Retina (tissue), 1 donor: ENCODE measurements around the gene CSGALNACT2.
"Not testable (repeated sequence)": the region's sequence is repeated elsewhere in the genome, so short reads cannot be mapped to it uniquely, and the experiment has no call there.

Experiments
- DNase-seq: peaks from one replicate; pipeline ENCODE4 v3.0.0-alpha.2; 2016

Gene CSGALNACT2, protein sequence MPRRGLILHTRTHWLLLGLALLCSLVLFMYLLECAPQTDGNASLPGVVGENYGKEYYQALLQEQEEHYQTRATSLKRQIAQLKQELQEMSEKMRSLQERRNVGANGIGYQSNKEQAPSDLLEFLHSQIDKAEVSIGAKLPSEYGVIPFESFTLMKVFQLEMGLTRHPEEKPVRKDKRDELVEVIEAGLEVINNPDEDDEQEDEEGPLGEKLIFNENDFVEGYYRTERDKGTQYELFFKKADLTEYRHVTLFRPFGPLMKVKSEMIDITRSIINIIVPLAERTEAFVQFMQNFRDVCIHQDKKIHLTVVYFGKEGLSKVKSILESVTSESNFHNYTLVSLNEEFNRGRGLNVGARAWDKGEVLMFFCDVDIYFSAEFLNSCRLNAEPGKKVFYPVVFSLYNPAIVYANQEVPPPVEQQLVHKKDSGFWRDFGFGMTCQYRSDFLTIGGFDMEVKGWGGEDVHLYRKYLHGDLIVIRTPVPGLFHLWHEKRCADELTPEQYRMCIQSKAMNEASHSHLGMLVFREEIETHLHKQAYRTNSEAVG

DNA sequence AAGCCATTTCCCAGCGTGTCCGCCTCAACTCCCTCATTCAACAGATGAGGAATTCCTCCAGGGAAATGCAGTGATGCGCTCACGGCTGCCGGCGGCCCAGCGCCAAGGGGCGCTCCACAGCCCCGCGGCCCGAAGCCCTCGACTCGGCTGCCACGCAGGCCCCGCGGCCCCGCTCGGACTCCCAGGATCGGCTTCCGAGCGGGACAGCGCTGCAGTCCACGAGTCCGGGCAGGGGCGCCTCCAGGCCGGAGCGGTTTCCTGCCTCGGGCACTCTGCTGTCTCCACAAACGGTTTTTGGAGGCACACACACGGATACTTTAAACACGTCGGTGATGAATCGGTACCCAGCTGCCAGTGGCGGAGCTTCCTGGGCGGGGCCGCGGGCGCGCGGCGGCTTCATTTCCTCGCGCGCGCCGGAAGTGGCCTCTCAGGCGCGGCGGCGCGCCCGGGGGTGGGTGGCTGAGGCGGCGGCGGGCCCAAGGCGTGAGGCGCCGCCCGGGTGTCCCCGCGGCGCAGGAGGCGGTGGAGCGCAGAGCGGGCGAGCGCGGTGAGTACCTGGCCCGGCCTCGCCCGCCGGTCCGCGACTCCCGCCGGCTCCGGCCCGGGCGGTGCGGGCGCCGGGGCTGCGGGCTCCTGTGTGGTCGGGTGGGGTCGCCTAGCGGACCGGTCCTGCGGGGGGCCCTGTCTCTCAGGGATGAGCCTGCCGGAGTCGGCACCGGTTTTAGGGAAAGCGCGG lies at the start of gene CSGALNACT2:
Gene CSGALNACT2 (plus strand): TSS at position 425 of the 736 bp plus-strand sequence. CDS start 16,705 bp downstream, outside the sequence.
- peak; percentile 94 for DNase-seq

DNA sequence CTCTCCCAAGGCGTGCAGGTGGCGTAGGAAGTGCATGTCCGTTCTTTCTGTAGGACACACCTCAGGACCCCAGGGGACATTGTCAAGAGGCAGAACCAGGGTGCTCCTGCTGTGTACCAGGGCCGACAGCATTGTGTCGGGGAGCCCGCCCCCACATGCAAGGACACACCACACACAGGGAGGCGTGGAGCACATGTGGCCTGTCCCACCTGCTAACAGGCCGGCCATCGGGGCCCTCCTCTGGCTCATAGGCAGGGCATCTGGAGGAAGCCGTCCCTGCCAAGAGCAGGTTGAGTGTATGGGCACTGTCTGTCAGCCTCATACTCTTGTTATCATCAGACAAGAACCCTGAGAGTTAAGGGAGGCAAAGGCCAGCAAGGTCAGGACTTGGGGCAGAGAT lies 48.7 kb upstream of the CSGALNACT2 start:
- DNase-seq = no peak

DNA sequence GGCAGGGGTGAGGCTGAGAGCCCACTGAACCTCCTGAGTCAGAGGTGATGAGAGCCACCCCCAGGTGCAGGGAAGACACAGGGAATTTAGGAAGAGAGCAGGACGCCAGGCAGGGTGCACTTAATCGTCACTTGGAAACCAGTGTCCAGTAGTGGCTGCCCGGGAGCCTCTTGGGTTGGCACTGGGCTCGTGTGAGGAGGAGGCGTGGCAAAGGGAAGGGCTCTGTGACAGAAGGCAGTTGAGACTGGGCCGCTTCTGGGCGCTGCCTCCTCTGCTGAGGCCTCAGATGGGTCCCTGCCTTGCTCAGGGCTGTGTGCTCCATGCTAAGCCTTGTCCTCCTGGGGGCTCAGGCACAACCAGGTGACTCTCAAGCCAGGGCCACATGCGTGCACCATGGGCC lies 48.1 kb upstream of the CSGALNACT2 start:
- no peak for DNase-seq

DNA sequence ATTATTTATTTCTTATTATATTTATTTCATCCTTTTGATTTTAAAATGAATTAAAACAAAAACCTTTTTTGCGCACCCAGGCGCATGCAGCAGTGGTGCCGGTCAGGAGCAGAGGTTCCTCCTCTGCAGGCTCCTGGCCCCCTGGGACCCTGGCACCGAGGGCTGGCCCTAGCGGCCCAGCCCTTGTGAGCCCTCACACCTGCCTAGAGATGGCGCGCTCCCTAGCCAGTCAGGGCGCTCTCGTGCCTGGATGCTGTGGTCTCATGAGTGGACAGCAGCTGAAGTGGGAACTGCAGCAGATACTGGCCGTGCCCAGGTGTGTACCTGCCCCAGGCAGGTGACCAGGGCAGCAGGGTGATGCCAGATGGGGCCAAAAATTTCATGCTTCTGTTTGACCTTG lies 47.6 kb upstream of the CSGALNACT2 start:
- DNase-seq = no peak

DNA sequence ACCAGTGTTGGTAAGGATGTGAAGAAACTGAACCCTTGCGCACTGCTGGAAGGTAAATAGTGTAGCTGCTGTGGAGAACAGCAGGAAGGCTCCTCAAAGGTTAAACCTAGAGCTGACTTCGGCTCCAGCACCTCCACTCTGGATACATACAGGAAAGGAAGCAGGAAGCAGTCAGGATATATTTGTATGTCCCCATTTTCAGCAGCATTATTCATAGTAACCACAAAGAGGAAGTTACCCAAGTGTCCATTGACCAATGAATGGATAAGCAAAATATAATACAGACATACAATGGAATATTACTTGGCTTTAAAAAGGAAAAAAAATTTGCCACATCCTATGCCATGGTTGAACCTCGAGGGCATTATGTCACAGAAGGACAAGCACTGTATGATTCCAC lies 46.4 kb upstream of the CSGALNACT2 start:
- no peak for DNase-seq

DNA sequence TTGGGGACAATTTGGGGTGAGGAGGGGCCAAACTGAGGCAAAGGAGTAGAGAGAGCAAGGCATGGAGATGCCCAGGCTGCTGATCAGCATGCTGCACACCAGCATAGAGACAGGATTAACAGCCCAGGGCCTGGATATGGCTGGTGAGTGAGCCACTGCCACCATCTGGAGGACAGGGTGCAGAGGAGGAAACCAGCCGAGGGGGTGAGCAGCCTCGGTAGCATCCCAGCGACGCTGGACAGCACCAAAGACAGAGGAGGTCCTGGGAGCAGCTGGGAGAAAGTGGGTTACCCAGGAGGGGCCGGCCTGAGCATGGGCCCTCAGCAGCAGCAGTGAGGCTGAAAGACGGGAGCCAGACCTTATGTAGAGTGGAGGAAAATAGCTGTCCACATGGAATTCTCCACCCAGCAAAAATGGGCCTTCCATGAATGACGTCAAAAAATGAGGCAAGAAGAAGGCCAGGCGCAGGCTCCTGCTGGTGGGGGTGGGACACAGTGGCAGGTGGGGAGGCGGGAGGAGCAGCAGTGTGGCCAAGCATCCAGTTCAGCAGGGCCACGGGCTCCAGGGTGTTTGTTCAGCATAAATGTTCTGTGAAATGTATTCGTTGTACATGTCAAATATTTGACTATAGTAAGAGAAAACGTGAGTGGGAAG lies 44.7 kb upstream of the CSGALNACT2 start:
- peak; percentile 54 for DNase-seq

DNA sequence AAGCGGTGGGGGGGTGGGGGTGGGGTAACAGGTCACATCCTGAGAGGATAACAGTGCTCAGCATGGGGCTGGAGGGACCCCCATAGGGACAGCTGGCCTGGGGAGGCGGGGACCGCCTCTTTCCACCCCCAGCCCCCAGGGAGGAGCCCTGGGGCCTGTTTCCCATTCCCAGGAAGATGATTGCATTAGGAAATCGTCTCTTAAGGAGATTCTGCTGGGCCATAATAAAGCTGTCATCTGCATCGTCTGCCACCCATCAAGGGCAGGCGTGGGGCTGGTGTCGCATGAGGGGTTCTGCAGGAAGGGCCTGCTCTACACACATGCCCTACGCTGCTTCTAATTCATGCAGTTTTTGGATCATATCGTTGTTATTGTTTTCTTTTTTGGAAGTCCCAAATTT lies 44.2 kb upstream of the CSGALNACT2 start:
- DNase-seq = no peak

DNA sequence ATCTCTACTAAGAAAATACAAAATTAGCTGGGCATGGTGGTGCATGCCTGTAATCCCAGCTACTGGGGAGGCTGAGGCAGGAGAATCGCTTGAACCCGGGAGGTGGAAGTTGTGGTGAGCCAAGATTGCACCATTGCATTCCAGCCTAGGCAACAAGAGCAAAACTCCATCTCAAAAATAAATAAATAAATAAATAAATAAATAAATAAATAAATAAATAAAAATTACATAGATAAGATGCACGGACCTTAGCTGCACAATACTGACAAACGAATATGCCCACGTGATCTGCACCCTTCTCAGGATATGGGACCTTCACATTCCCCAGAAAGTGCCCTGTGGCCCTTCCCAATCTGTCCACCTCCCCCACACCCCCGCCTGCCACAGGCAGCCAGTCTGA lies 38.9 kb upstream of the CSGALNACT2 start:
- not testable (repeated sequence) for DNase-seq

DNA sequence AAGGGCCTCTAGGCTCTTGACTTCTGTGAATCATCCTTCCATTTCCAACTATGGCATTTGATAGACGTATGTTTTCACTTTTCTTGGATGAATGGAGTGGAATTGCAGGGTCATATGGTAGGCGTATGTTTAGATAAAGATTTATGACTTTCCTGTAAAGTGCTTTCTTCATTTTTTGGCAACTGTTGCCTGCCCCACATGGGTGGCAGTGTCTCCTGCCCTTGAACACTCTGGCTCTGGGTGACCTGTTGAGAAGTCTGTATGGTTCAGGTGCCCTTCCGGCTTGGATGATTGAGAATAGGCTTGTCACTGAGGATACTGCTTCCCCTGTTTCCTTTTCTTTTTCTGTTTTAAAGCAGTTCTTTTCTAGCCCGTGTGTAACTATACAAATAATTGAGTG lies 38.3 kb upstream of the CSGALNACT2 start:
- no peak for DNase-seq

DNA sequence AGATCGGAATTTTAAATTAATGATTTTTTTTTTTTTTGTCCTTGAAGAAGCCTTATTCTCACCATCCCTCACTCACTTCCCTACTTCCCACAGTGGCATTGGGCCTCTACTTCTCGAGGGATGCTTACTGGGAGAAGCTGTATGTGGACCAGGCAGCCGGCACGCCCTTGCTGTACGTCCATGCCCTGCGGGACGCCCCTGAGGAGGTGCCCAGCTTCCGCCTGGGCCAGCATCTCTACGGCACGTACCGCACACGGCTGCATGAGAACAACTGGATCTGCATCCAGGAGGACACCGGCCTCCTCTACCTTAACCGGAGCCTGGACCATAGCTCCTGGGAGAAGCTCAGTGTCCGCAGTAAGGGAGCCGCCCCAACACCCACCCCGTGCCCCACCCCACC lies 37.9 kb upstream of the CSGALNACT2 start:
- no peak for DNase-seq

DNA sequence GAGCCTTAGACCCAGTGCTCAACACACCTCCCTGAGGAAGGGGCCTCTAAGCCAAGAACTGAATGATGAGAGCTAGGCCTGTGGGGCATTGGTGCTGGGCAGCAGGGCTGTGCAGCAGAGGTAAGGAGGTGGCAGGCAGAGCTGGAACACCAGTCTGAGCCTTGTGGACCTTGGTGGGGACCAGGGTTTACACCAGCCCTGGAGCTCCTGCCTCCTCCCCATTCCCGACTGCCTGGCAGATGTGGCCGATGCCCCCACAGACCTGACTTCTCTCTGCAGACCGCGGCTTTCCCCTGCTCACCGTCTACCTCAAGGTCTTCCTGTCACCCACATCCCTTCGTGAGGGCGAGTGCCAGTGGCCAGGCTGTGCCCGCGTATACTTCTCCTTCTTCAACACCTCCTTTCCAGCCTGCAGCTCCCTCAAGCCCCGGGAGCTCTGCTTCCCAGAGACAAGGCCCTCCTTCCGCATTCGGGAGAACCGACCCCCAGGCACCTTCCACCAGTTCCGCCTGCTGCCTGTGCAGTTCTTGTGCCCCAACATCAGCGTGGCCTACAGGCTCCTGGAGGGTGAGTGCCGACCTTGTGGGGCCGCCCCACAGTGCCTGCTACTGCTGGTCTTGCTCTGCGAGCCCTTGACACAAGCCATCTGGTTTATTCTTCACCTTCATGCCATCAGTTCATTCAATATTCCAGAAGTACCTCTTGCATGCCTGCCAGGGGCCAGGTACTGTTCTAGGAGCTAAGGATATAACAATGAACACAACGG lies 36.0 kb upstream of the CSGALNACT2 start:
- no peak for DNase-seq

DNA sequence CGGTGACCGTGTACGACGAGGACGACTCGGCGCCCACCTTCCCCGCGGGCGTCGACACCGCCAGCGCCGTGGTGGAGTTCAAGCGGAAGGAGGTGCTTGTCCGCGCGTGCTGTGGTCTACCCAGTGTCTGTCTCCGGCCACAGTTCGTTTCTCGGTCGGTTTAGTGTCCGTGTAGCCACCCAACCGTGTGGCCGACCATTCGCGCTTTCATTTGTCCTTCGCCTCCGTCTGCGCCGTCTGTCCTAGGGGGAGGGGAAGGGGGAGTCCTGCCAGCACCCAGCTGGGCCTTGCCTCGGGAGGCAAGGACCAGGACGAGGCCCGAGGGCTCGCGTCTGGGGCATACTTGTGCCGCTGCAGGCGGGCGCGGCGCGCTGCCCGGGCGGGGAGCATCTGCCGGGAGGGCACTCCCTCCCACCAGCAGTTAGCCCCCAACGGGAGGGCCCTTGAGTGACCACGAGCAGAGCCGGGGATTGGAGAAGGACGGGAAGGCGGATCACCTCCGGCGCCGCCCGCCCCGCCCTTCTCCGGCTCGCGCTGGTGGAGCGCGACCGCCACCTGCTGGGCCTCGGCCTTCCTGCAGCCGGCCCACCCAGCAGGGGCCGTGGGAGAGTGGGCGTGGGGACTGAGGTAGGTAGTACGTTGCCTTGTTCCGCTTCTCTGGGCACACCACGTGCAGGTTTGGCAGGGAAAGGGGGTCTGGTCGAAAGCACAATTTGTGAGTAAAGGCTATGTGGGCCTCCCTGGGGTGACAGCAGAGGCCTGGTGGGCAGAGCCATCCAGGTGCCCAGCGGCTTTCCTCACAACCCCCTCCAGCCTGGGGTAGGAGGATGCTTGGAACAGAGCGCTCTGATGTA lies 32.9 kb upstream of the CSGALNACT2 start:
- peak; percentile 96 for DNase-seq

DNA sequence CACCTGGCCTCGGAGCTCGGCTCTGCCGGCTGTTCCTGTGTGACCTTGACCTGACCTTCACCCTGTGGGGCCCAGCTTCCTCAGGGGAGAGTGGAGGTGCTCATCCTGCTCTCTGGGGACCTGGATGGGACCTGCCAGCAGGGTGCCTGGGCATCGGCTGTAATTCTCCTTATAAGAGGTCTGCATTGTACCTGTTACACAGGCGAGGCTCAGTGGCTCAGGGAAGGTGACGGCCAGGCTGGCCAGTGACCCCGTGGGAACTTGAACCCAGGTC lies 32.4 kb upstream of the CSGALNACT2 start:
- no peak for DNase-seq

DNA sequence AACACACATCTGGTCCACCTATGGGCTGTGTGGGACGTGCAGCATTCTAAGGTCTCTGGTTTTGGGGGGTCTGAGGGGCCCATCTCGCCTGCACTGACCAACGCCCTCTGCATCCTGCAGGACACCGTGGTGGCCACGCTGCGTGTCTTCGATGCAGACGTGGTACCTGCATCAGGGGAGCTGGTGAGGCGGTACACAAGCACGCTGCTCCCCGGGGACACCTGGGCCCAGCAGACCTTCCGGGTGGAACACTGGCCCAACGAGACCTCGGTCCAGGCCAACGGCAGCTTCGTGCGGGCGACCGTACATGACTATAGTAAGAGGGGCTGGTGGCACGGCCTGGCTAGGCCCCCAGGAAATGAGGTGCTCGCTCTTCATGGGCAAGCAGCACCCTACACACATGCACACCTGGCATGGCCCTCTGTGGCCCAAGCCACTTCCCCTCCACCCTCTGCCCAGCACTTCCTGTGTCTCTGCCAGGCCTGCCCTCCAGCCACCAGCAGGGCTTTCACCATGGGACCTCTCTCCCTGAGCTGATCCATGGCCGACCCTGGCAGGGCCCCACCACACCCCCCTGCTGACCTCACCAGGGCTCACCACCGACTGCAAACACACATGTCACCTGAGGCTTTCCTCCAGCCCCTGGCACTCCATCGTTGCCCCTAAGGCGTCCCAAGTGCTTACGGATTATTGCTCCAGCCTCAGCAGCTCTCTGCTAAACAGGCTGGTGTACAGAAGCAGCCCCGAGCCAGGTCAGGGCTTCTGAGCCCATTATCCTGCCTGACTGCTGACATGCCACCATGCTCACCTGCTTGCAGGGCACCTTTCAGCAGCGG lies 31.8 kb upstream of the CSGALNACT2 start:
- DNase-seq = no peak

DNA sequence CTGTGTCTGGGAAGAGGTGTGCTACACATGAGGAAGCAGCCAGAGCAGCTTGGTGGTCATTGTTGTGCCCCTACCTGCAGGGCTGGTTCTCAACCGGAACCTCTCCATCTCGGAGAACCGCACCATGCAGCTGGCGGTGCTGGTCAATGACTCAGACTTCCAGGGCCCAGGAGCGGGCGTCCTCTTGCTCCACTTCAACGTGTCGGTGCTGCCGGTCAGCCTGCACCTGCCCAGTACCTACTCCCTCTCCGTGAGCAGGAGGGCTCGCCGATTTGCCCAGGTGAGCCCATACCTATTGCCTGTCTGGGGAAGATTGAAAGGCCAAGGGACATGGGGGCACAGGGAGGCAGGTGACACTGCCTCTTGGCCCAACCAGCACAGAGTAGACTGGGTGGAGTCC lies 29.3 kb upstream of the CSGALNACT2 start:
- no peak for DNase-seq

DNA sequence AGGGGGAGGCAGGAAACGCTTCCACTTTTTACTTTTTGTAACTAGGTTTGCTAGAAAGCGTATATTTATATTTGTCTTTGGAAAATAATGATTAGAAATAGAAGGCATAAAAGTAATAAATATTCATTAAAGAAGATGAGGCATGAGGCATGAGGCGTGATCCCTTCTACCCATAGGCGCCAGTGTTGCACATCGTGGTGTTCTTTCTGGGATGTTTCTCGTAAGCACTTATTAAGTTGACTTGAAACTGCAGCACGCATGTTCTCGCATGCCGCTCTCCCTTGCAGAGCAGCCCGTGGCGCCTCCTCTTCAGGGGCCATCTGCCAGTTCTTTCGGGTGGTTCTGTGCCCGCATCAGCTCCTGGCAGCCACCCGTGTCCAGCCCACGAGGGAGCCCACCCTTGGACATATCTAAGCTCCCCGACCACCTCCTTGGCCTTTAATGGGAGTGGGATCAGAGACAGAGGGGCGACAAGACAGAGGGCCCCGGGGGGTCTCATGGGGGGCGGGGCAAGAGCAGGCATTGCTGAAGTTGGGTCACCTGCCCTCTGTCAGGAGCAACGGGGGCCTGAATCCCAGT lies 28.5 kb upstream of the CSGALNACT2 start:
- DNase-seq = no peak

DNA sequence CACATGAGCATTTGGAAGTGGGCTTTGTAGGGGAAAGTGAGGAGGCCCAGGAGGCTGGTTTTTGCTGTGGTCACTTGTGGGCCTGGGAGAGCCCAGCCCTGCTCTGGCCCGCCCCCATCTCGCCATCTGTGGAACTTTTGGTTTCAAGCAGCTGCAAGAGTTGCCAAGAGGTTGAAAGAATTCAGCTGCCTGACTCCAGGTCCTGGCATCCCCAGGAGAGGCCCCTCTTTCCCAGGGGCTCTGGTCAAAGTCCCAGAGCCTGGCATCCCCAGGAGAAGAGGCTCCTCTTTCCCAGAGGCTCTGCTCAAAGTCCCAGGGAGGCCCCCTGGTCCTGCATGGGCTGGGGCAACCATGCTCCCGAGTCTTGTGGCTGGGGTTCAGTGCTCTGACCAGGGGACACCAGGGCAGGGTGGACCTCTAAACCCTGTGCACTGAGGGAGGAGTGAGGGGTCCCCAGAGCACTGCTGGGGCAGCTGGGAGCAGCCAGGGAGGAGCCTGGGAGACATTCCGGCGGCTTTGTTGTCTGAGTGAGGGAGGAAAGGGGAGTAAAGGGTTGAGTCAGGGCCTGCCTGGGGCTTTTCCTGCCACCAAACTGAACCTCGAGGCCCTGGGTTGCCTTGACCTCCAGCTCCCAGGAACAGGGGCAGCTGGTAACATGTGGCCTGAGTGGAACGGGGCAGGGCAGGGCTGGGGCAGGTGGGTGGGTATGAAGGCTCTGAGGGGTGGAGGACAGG lies 27.7 kb upstream of the CSGALNACT2 start:
- no peak for DNase-seq

DNA sequence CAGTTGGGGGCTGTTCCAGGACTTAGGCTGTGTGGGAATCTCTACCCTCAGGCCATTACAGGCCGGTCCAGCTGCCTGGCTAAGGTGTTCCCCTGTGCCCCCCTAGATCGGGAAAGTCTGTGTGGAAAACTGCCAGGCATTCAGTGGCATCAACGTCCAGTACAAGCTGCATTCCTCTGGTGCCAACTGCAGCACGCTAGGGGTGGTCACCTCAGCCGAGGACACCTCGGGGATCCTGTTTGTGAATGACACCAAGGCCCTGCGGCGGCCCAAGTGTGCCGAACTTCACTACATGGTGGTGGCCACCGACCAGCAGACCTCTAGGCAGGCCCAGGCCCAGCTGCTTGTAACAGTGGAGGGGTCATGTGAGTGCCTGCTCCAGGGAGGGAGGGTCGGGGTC lies 27.1 kb upstream of the CSGALNACT2 start:
- no peak for DNase-seq

DNA sequence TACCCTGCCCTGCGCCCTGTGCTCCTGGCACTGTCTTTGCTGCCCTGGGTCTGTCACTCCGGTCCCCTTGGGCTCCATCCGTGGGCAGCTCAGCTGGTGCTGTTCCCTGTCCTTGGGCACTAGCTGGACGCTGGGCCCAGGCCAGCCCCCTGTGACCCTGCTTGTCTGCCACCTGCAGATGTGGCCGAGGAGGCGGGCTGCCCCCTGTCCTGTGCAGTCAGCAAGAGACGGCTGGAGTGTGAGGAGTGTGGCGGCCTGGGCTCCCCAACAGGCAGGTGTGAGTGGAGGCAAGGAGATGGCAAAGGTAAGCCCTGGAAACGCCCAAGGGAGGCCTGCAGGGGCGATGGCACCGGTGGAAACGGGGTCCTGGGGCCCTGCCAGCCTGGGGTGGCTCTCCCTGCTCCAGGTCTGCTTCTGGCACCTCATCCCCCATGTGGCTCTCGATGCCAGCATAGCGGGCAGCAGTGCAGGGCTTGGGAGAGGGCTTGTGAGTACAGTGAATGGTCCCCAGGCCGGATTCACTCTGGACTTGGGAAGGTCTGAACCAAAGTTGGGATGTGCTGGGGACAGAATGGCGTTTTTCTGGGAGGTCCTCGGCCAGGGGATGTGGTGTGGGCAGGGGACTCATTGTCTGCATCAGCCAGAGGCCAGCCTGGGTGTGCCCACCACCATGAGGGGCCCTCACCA lies 26.2 kb upstream of the CSGALNACT2 start:
- no peak for DNase-seq
